ENCODE results near the gene NOTCH4. TPM values are rescaled to one million over a fixed set of nuclear protein-coding genes. Genes with fewer than 3 reads are reported as not detected.

Gene NOTCH4
- total and polyA plus RNA-seq, 2 donors (not counting 3 experiments of a cell fraction or from before 2014, with no cell fraction given) = 41.7 to 114 TPM

DNA sequence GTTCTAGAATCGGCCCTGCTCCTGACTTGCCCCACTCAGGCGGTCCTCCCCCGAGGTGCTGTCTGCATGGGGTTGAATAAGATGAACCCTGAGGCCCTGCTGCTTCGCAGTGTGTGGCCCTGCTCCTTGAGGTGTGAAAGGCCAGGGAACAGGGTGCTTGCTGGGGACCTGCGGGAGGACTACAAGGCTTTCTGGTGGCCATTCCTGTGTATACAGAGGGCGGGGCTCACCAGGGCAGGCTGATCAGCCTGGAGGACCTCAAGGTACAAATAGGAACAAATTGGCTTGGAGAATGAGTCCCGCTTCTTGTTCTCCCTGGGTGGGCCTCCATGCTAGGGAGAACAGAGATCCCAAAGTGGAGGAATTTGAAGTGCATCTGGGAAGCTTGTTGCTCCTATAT, 5.7 kb downstream of the NOTCH4 start:
- intact Hi-C loops (cut with micrococcal nuclease) = no loop called here
- FAIRE-seq (no peak), DNase-seq (ENCODE audit: low read depth, low spot score) (no peak)
- no TSS peak for BruUV-seq (replicated peaks)
- no peaks in the 10 kb centered on the region for H4K20me1 ChIP-seq (replicated peaks; ENCODE audit: control insufficient read depth, extremely low read depth, insufficient read depth, low read length)
- no peak overlapping the region for H3K4me3 ChIP-seq (replicated peaks in 1 of 3; ENCODE audit: insufficient read depth in 1 of 3, low read depth in 1 of 3, low read length in 3 of 3)
- no peak overlapping the region for H3K27ac ChIP-seq (ENCODE audit: insufficient read depth, low read depth, low read length)
- H3K9me3 ChIP-seq (replicated peaks; ENCODE audit: control insufficient read depth, insufficient read depth, low read length) = no peaks in the 10 kb centered on the region
- peaks cover 11% of the 10 kb centered on the region for H3K4me1 ChIP-seq (ENCODE audit: control insufficient read depth, extremely low read depth, insufficient read depth, low read length)
- CTCF ChIA-PET = interaction anchor here (0.6 kb wide), 1 partner anchor 49 kb away, joined by 3 read pairs; no protein-coding TSS in a partner anchor
- peaks cover 13 to 15% of the 10 kb centered on the region in 2 experiments for H3K36me3 ChIP-seq (ENCODE audit: control insufficient read depth in 2 of 2, extremely low read depth in 1 of 2, insufficient read depth in 2 of 2, low read length in 2 of 2)
- dilution Hi-C loops (cut with MboI; ENCODE audit: extremely low pct_ligation_motif_present, low sequenced_read_pairs) = no loop called here
- TF ChIP-seq EZH2 (IDR thresholded peaks at IDR 0.05; ENCODE audit: borderline replicate concordance, low read depth, low read length, severe bottlenecking) (no peak), MYC (IDR thresholded peaks at IDR 0.05; ENCODE audit: low read depth, low read length) (no peak), POLR2A (IDR thresholded peaks at IDR 0.05; ENCODE audit: low read depth, low read length) (no peak), FOS (IDR thresholded peaks at IDR 0.05; ENCODE audit: borderline replicate concordance, insufficient read depth, low read length) (no peak), JUN (IDR thresholded peaks at IDR 0.05; ENCODE audit: borderline replicate concordance, insufficient read depth, insufficient read length, low read depth) (no peak), MAX (IDR thresholded peaks at IDR 0.05; ENCODE audit: insufficient read depth, insufficient read length) (no peak), POLR2AphosphoS5 (IDR thresholded peaks at IDR 0.05; ENCODE audit: insufficient read depth, low read depth, low read length) (no peak), GATA2 (IDR thresholded peaks at IDR 0.05; ENCODE audit: insufficient read depth, insufficient read length, low read depth, low read length) (no peak), CTCF (IDR thresholded peaks at IDR 0.05; ENCODE audit: extremely low read depth in 1 of 2, insufficient read depth in 1 of 2, low read depth in 1 of 2, low read length in 2 of 2) (no peak)
- no peak overlapping the region for H3K9ac ChIP-seq (replicated peaks; ENCODE audit: extremely low read depth, insufficient read depth, low read length)
- H3K79me2 ChIP-seq (ENCODE audit: control insufficient read depth, insufficient read depth, low read length) = peaks cover 2% of the 10 kb centered on the region
- POLR2A ChIA-PET = no interaction called here
- H3K27me3 ChIP-seq (ENCODE audit: control insufficient read depth in 2 of 2, insufficient read depth in 2 of 2, low read length in 2 of 2) = no peaks in the 10 kb centered on the region
- H3K4me2 ChIP-seq (ENCODE audit: insufficient read depth, low read length) = no peak overlapping the region
- no peaks in the 10 kb centered on the region for H3K9me1 ChIP-seq (replicated peaks; ENCODE audit: control insufficient read depth, extremely low read depth, insufficient read depth, low read length)
- H2AFZ ChIP-seq (ENCODE audit: low read depth, low read length) = no peak overlapping the region

Measured in endothelial cell of umbilical vein (primary cell).